Endothelial cell of umbilical vein (primary cell): ENCODE measurements around the gene GNB1L. TPM values are rescaled to one million over a fixed set of nuclear protein-coding genes. Genes with fewer than 3 reads are reported as not detected.

ENCODE experiments used
- BruUV-seq: library from RNA; stranded (reverse); fragments of 400-500 nt; replicated peaks from 2 replicates; lab custom pipeline; 2021; lab: Mats Ljungman, UMichigan
- CTCF ChIA-PET: fragments of 300-600, 350-600 bp; sonication (Branson Sonifier 250); formaldehyde crosslinking; loops from one replicate; lab custom pipeline; 2021; ENCODE audit warnings: antibody characterized with exemption, inconsistent platforms; lab: Charles Lee
- POLR2A ChIA-PET: fragments of 300-600, 350-600 bp; sonication (Branson Sonifier 250); formaldehyde crosslinking; loops from one replicate; lab custom pipeline; 2021; ENCODE audit warnings: antibody characterized with exemption, inconsistent platforms; lab: Charles Lee
- DNase-seq: peaks from one replicate; pipeline ENCODE4 v3.0.0-alpha.2; 2011; ENCODE audit warnings: low read depth, low spot score
- FAIRE-seq: peaks from 2 replicates; lab custom pipeline; 2011; peaks lifted over from hg19 to GRCh38; lab: Jason Lieb, UNC
- H2AFZ ChIP-seq: 2 replicates; pipeline ENCODE4 v1.6.0; 2012; ENCODE audit warnings: low read depth, low read length, control low read depth, inconsistent platforms
- H3K27ac ChIP-seq: 2 replicates; pipeline ENCODE4 v1.5.1; 2011; ENCODE audit warnings: low read depth, mild to moderate bottlenecking, control low read depth, low read length, moderate library complexity; ENCODE audit not compliant: insufficient read depth
- H3K27me3 ChIP-seq, 2 experiments: 2 replicates each; pipeline versions ENCODE4 v1.6.0 to v1.6.1; 2011; ENCODE audit warnings: low read length in 2 of 2, mixed read lengths in 1 of 2; ENCODE audit not compliant: control insufficient read depth in 2 of 2, insufficient read depth in 2 of 2
- H3K36me3 ChIP-seq, 2 experiments: 2 replicates in 1 of 2; 3 replicates in 1 of 2; pipeline ENCODE4 v1.5.1; 2011; ENCODE audit warnings: low read length in 2 of 2, mild to moderate bottlenecking in 1 of 2, moderate library complexity in 1 of 2; ENCODE audit not compliant: control insufficient read depth in 2 of 2, insufficient read depth in 2 of 2; ENCODE audit errors: extremely low read depth in 1 of 2
- H3K4me1 ChIP-seq: 3 replicates; pipeline ENCODE4 v1.5.1; 2011; ENCODE audit warnings: mild to moderate bottlenecking, low read length; ENCODE audit not compliant: control insufficient read depth, insufficient read depth; ENCODE audit errors: extremely low read depth
- H3K4me2 ChIP-seq: 2 replicates; pipeline ENCODE4 v1.6.1; 2011; ENCODE audit warnings: low read length, control low read depth, mixed read lengths; ENCODE audit not compliant: insufficient read depth
- H3K4me3 ChIP-seq, 3 experiments: fragments of 200-600 bp in 1 of 3; sonication (generic), shearing (Covaris generic) in 1 of 3; replicated peaks in 1 of 3; 2 replicates each; pipeline ENCODE4 v1.5.1; 2011 to 2016; ENCODE audit warnings: control low read depth in 3 of 3, low read length in 3 of 3, mild to moderate bottlenecking in 2 of 3, inconsistent platforms in 1 of 3, low read depth in 1 of 3, moderate library complexity in 1 of 3; ENCODE audit not compliant: insufficient read depth in 1 of 3
- H3K79me2 ChIP-seq: 2 replicates; pipeline ENCODE4 v1.6.0; 2012; ENCODE audit warnings: low read length, inconsistent platforms; ENCODE audit not compliant: control insufficient read depth, insufficient read depth
- H3K9ac ChIP-seq: replicated peaks from 2 replicates; pipeline ENCODE3; 2011; ENCODE audit warnings: low read length, control low read depth; ENCODE audit not compliant: insufficient read depth; ENCODE audit errors: extremely low read depth
- H3K9me1 ChIP-seq: replicated peaks from 3 replicates; pipeline ENCODE4 v1.6.0; 2011; ENCODE audit warnings: mild to moderate bottlenecking, low read length; ENCODE audit not compliant: control insufficient read depth, insufficient read depth; ENCODE audit errors: extremely low read depth
- H3K9me3 ChIP-seq: replicated peaks from 2 replicates; pipeline ENCODE4 v1.5.1; 2012; ENCODE audit warnings: low read length, inconsistent platforms; ENCODE audit not compliant: control insufficient read depth, insufficient read depth
- H4K20me1 ChIP-seq: replicated peaks from 2 replicates; pipeline ENCODE3; 2011; ENCODE audit warnings: mild to moderate bottlenecking, low read length; ENCODE audit not compliant: control insufficient read depth, insufficient read depth; ENCODE audit errors: extremely low read depth
- EZH2 ChIP-seq: IDR thresholded peaks from 2 replicates; pipeline ENCODE4 v1.6.1; 2012; ENCODE audit warnings: borderline replicate concordance, low read depth, mild to moderate bottlenecking, moderate library complexity, low read length, inconsistent platforms; ENCODE audit not compliant: severe bottlenecking
- FOS ChIP-seq: IDR thresholded peaks from 2 replicates; pipeline ENCODE4 v1.6.1; 2011; ENCODE audit warnings: mild to moderate bottlenecking, low read length, moderate library complexity, borderline replicate concordance; ENCODE audit not compliant: insufficient read depth
- GATA2 ChIP-seq: IDR thresholded peaks from 2 replicates; pipeline ENCODE4 v1.7.0; 2011; ENCODE audit warnings: low read depth, mild to moderate bottlenecking, moderate library complexity, mixed read lengths, low read length; ENCODE audit not compliant: insufficient read length, insufficient read depth
- JUN ChIP-seq: IDR thresholded peaks from 2 replicates; pipeline ENCODE4 v1.6.1; 2011; ENCODE audit warnings: borderline replicate concordance, low read depth; ENCODE audit not compliant: insufficient read length, insufficient read depth
- MYC ChIP-seq: IDR thresholded peaks from one replicate; pipeline ENCODE4 v1.6.1; 2011; ENCODE audit warnings: mild to moderate bottlenecking, low read depth, low read length
- POLR2A ChIP-seq: IDR thresholded peaks from 2 replicates; pipeline ENCODE4 v1.6.1; 2012; ENCODE audit warnings: low read depth, mild to moderate bottlenecking, control low read depth, low read length
- POLR2AphosphoS5 ChIP-seq: IDR thresholded peaks from 2 replicates; pipeline ENCODE4 v1.6.1; 2012; ENCODE audit warnings: low read depth, mild to moderate bottlenecking, control low read depth, low read length, moderate library complexity; ENCODE audit not compliant: insufficient read depth
- dilution Hi-C: fragments of 300-500 bp; cut with MboI; formaldehyde crosslinking; loops from one replicate; pipeline ENCODE4 v1.15.0; 2019; ENCODE audit warnings: low sequenced_read_pairs; ENCODE audit not compliant: extremely low pct_ligation_motif_present
- intact Hi-C: fragments of 100-400 bp; cut with micrococcal nuclease; formaldehyde crosslinking; loops from one replicate; pipeline ENCODE4 v1.10.0; 2022
- polyA plus RNA-seq, 4 experiments: library from polyadenylated mRNA; depleted of rRNA in 3 of 4; stranded (reverse) in 3 of 4; unstranded in 1 of 4; fragments of >200 nt; gene quantifications; 2 replicates each; pipeline versions ENCODE4 v1.2.1 to v1.2.3, GENCODE V29; 2011 to 2012; ENCODE audit warnings: missing spikeins in 1 of 4
- total RNA-seq: library from RNA; stranded (reverse); gene quantifications from 2 replicates; pipeline ENCODE4 v1.2.3, GENCODE V29; 2021
- TF ChIP-seq, protein P1 (sequence below): IDR thresholded peaks from 2 replicates; pipeline ENCODE4 v1.6.1; 2011; ENCODE audit not compliant: insufficient read depth, insufficient read length
- TF ChIP-seq, protein P2 (sequence below), 2 donors: IDR thresholded peaks; 1 replicate in 1 of 2; 2 replicates in 1 of 2; pipeline ENCODE4 v1.5.1; 2011; ENCODE audit warnings: low read length in 2 of 2, mild to moderate bottlenecking in 2 of 2, moderate library complexity in 2 of 2, control low read depth in 1 of 2, inconsistent platforms in 1 of 2, low read depth in 1 of 2; ENCODE audit not compliant: insufficient read depth in 1 of 2; ENCODE audit errors: extremely low read depth in 1 of 2

Gene GNB1L
- total and polyA plus RNA-seq, 2 donors (not counting 3 experiments of a cell fraction or from before 2014, with no cell fraction given), result 5.4 to 5.9 TPM

DNA sequence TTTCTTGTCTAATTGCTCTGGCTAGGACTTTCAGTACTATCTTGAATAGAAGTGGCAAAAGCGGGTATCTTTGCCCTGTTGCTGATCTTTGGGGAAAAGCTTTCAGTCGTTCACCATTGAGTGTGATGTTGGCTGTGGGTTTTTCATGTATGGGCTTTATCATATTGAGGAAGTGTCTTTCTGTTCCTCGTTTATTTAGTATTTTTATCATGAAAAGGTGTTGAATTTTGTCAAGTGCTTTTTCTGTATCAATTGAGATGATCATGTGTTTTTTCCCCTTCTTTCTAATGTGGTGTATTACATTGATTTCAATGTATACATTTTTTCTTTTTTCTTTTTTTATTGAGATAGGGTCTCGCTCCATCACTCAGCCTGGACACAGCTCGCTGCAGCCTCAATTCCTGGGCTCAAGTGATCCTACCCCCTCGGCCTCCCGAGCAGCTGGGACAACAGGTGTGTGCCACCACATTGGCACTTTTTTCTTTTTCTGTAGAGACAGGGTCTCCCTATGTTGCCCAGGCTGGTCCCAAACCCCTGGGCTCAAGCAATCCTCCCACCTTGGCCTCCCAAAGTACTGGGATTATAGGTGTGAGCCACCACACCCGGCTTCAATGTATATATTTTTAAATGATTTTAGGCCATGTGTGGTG is 5.3 kb upstream of the GNB1L start:
- H3K4me1 ChIP-seq, result peaks cover 12% of the 10 kb centered on the region
- H3K9ac ChIP-seq, result no peak overlapping the region
- dilution Hi-C loops, result no loop called here
- no peaks in the 10 kb centered on the region for H3K9me1 ChIP-seq
- CTCF ChIA-PET, result no interaction called here
- no peaks in the 10 kb centered on the region for H3K9me3 ChIP-seq
- POLR2A ChIA-PET, result no interaction called here
- no peak overlapping the region for H3K4me2 ChIP-seq
- intact Hi-C loops, result no loop called here
- H3K27ac ChIP-seq, result no peak overlapping the region
- DNase-seq (no peak), FAIRE-seq (no peak)
- no peak for TF ChIP-seq EZH2
- TF ChIP-seq POLR2A, result no peak
- TF ChIP-seq FOS, result no peak
- no peak for TF ChIP-seq POLR2AphosphoS5
- TF ChIP-seq, protein P1, sequence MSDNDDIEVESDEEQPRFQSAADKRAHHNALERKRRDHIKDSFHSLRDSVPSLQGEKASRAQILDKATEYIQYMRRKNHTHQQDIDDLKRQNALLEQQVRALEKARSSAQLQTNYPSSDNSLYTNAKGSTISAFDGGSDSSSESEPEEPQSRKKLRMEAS, result no peak
- TF ChIP-seq MYC, result no peak
- TF ChIP-seq JUN, result no peak
- TF ChIP-seq GATA2, result no peak
- TF ChIP-seq, protein P2, sequence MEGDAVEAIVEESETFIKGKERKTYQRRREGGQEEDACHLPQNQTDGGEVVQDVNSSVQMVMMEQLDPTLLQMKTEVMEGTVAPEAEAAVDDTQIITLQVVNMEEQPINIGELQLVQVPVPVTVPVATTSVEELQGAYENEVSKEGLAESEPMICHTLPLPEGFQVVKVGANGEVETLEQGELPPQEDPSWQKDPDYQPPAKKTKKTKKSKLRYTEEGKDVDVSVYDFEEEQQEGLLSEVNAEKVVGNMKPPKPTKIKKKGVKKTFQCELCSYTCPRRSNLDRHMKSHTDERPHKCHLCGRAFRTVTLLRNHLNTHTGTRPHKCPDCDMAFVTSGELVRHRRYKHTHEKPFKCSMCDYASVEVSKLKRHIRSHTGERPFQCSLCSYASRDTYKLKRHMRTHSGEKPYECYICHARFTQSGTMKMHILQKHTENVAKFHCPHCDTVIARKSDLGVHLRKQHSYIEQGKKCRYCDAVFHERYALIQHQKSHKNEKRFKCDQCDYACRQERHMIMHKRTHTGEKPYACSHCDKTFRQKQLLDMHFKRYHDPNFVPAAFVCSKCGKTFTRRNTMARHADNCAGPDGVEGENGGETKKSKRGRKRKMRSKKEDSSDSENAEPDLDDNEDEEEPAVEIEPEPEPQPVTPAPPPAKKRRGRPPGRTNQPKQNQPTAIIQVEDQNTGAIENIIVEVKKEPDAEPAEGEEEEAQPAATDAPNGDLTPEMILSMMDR (IDR thresholded peaks at IDR 0.05; ENCODE audit: extremely low read depth in 1 of 2, insufficient read depth in 1 of 2, low read depth in 1 of 2, low read length in 2 of 2), result no peak
- no peaks in the 10 kb centered on the region for H3K27me3 ChIP-seq
- no peaks in the 10 kb centered on the region for H3K36me3 ChIP-seq
- H4K20me1 ChIP-seq, result no peaks in the 10 kb centered on the region
- no peak overlapping the region for H2AFZ ChIP-seq
- no TSS peak for BruUV-seq
- H3K4me3 ChIP-seq, result no peak overlapping the region
- peaks cover 4% of the 10 kb centered on the region for H3K79me2 ChIP-seq
